ENCODE data around the gene ZC3H7B.

The ZC3H7B gene

DNA sequence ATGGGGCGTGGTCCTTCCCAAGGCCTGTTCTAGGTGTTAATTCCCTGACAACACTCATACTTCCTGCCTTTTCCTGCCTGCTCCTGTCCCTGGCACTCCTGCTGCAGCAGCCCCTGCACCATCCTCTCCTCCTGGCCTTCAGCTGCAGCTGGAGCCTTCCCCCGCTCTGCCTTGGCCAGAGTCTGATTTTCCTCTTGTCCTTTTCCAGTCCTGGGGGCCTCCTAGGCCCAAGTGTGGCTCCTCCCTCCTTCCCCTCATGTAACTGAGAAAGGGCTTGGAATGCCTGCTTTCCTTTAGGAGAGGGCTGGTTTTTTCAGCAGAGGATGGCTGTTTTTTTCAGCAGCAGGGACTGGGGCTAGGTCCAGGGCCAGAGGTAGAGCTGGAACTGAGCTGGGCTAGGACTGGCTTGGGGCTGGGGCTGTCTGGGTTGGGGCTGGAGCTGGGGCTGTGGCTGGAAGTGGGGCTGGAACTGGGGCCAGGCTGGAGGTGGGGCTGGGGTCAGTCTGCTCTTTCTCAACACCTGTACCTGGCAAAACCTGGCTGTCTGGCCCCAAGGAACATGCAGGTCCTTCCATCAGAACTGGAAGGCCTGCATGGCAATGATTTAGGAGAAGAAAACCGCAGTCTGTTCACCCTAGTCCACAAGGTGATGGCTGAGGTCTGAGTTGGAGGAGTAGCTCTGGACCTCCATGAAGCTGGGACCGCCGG is 23.6 kb downstream of the ZC3H7B start:
- no peak for DNase-seq (ENCODE audit: low spot score in 2 of 2)
- H3K4me3 ChIP-seq: no peak overlapping the region
- in situ Hi-C loops (cut with MboI; ENCODE audit: low sequenced_read_pairs): no loop called here
- H3K4me1 ChIP-seq: no peaks in the 10 kb centered on the region
- H3K27me3 ChIP-seq (ENCODE audit: low read depth): no peaks in the 10 kb centered on the region
- H3K9me3 ChIP-seq: no peaks in the 10 kb centered on the region
- H3K36me3 ChIP-seq (replicated peaks): peaks cover 39% of the 10 kb centered on the region

DNA sequence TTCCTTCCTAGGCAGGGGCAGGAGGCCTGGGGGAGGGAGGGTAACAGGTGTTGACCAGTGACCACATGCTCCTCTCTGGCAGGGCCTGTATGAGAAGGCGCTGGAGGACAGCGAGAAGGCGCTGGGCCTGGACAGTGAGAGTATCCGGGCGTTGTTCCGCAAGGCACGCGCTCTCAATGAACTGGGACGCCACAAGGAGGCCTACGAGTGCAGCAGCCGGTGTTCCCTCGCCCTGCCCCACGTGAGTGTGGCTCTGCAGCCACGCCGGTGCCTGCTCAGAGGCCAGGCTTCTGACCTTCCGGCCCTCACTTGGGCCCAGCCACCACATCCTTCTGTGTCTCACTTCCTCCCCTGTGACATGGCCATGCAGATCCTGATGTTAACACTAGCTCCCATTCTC is 25.8 kb downstream of the ZC3H7B start:
- no peak overlapping the region for H3K4me3 ChIP-seq
- in situ Hi-C loops (cut with MboI; ENCODE audit: low sequenced_read_pairs): no loop called here
- H3K4me1 ChIP-seq: no peaks in the 10 kb centered on the region
- no peaks in the 10 kb centered on the region for H3K27me3 ChIP-seq (ENCODE audit: low read depth)
- no peak for DNase-seq (ENCODE audit: low spot score in 2 of 2)
- no peaks in the 10 kb centered on the region for H3K9me3 ChIP-seq
- peaks cover 52% of the 10 kb centered on the region for H3K36me3 ChIP-seq (replicated peaks)

DNA sequence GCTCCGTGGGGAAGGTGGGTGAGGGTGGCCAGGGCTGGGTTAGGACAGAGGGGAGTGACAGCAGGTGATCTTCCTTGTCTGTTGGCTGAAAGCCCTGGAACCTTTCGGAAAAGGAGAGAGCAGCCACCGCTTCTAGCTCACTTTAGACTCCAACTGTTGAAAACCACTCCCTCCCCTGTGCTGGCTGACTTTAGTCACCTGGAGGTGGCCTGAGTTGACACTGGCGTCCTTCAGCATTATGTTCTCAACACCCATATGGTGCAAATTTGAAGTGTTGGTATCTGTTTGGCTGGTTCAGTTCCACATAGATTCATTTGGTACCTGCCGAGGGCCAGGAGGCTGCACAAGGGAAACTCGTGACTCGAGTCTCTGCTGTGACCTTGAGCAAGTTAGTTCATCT is 28.8 kb downstream of the ZC3H7B start:
- no peak overlapping the region for H3K4me3 ChIP-seq
- no peaks in the 10 kb centered on the region for H3K9me3 ChIP-seq
- no peaks in the 10 kb centered on the region for H3K4me1 ChIP-seq
- no peaks in the 10 kb centered on the region for H3K27me3 ChIP-seq (ENCODE audit: low read depth)
- in situ Hi-C loops (cut with MboI; ENCODE audit: low sequenced_read_pairs): no loop called here
- no peak for DNase-seq (ENCODE audit: low spot score in 2 of 2)
- H3K36me3 ChIP-seq (replicated peaks): peaks cover 66% of the 10 kb centered on the region

DNA sequence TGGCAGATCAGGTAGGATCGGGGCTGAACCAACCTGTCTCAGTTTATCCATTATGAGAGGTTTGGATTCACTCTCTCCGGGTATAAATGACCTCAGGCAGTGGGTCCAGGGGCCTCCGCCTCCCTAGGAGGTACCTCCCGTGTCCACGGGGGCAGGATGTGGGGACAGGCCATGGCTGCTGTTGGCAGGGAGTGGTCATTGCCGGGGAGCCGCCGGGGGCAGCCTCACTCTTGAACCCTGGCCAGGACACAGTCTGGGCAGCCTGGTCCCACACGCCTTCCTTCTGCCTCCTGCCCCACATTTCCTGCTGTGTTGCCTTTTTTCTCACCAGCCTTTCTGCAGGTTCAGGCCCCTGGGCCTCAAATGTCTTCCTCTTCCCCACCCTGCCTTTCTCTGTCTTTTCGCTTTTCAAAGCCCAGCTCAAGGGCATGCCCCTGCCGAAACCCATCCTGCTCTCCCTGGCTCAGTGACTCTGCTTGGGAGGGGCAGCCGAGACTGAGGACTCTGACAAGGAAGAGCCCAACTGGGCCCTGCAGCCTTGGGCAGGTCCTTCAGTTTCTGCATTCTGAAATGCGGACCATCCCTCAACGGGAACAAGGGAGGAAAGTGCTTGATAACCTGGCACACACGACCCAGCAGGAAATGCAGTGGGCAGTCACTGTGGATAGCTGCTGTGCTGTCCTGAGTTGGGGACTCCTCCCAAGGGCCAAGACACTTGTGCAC is 31.1 kb downstream of the ZC3H7B start:
- DNase-seq (ENCODE audit: low spot score in 2 of 2): no peak
- in situ Hi-C loops (cut with MboI; ENCODE audit: low sequenced_read_pairs): no loop called here
- H3K4me1 ChIP-seq: no peaks in the 10 kb centered on the region
- H3K9me3 ChIP-seq: no peaks in the 10 kb centered on the region
- H3K27me3 ChIP-seq (ENCODE audit: low read depth): no peaks in the 10 kb centered on the region
- peaks cover 60% of the 10 kb centered on the region for H3K36me3 ChIP-seq (replicated peaks)
- no peak overlapping the region for H3K4me3 ChIP-seq

GRCh38 chr22:41333806-41334205 is 32.5 kb downstream of the ZC3H7B start:
- Histone ChIP-seq H3K4me1 (no peaks in the 10 kb centered on the region), H3K27me3 (ENCODE audit: low read depth) (no peaks in the 10 kb centered on the region), H3K4me3 (no peak overlapping the region), H3K9me3 (no peaks in the 10 kb centered on the region), H3K36me3 (replicated peaks) (peaks cover 46% of the 10 kb centered on the region)
- DNase-seq (ENCODE audit: low spot score in 2 of 2): no peak
- in situ Hi-C loops (cut with MboI; ENCODE audit: low sequenced_read_pairs): no loop called here

DNA sequence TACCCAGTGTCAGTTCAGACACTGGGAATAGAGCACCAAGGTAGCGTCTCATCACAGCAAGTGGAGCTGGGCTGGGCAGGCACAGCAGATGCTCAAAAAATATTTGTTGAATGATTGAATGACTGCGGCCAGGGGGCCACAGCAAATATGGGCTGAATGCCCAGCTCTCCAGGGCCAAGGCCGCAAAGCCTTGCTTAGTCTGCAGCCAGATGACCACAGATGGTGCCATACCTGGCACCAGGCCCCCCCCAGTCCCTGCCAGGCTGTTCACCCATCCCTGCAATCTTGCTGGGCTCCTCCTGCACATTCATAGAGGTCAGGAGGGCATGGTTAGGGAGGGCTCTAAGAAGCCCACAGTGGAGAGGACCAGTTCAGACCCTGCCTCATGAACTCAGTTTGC is 32.9 kb downstream of the ZC3H7B start:
- no peaks in the 10 kb centered on the region for H3K9me3 ChIP-seq
- peaks cover 46% of the 10 kb centered on the region for H3K36me3 ChIP-seq (replicated peaks)
- in situ Hi-C loops (cut with MboI; ENCODE audit: low sequenced_read_pairs): no loop called here
- no peaks in the 10 kb centered on the region for H3K27me3 ChIP-seq (ENCODE audit: low read depth)
- no peak overlapping the region for H3K4me3 ChIP-seq
- DNase-seq (ENCODE audit: low spot score in 2 of 2): no peak
- H3K4me1 ChIP-seq: no peaks in the 10 kb centered on the region

DNA sequence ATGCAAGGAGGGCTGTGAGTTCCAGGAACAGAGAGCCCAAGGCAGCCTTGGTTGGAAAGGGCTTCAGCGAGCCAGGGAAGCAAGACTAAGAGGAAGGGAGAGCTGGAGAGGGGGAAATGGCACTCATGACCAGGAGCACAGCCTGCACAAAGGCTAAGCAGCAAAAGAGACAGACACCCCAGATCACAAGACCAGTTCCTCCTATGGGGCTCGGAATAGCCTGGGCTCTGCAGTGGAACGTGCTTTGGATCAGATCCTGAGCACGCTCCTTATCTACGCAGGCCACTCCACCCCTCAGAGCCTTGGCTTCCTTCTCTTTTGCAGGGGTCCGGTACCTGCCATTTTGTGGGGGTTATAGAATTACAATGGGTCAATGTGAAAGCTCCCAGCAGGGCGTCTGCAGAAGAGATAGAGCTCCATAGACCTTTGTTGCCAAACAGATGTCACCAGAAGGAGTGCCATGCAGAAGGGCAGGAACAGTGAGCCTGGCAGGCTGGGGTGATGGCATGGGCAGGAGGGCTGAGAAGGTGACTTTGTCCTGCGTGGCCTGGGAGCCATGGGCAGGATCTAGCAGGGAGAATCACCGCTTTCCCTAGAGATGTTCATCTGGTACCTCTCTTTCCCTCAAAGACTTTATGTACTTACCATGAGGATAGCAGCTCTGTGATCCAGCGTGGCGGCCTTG is 33.8 kb downstream of the ZC3H7B start:
- Histone ChIP-seq H3K27me3 (ENCODE audit: low read depth) (no peaks in the 10 kb centered on the region), H3K4me3 (no peak overlapping the region), H3K36me3 (replicated peaks) (peaks cover 37% of the 10 kb centered on the region), H3K4me1 (no peaks in the 10 kb centered on the region), H3K9me3 (no peaks in the 10 kb centered on the region)
- in situ Hi-C loops (cut with MboI; ENCODE audit: low sequenced_read_pairs): no loop called here
- no peak for DNase-seq (ENCODE audit: low spot score in 2 of 2)

- H3K36me3 ChIP-seq (replicated peaks): peaks cover 29% of the 10 kb centered on the region
- H3K4me1 ChIP-seq: no peaks in the 10 kb centered on the region
- no peak overlapping the region for H3K4me3 ChIP-seq
- H3K9me3 ChIP-seq: no peaks in the 10 kb centered on the region
- no peak for DNase-seq (ENCODE audit: low spot score in 2 of 2)
- in situ Hi-C loops (cut with MboI; ENCODE audit: low sequenced_read_pairs): no loop called here
- H3K27me3 ChIP-seq (ENCODE audit: low read depth): no peaks in the 10 kb centered on the region
Measured at GRCh38 chr22:41338614-41339212, 37.4 kb downstream of the ZC3H7B start.

DNA sequence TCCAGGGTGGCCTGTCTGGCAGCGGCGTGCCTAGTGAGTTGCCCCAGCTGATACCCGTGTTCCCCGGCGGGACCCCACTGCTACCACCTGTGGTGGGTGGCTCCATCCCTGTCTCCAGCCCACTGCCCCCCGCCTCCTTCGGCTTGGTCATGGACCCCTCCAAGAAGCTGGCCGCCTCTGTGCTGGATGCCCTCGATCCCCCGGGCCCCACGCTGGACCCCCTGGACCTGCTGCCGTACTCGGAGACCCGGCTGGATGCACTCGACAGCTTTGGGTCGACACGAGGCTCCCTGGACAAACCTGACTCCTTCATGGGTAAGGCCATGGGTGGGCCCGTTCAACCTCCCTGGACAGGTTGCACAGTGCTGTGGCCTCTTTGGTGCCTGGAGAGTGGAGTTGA is 38.5 kb downstream of the ZC3H7B start:
- Histone ChIP-seq H3K4me3 (no peak overlapping the region), H3K9me3 (no peaks in the 10 kb centered on the region), H3K27me3 (ENCODE audit: low read depth) (no peaks in the 10 kb centered on the region), H3K36me3 (replicated peaks) (peaks cover 29% of the 10 kb centered on the region), H3K4me1 (no peaks in the 10 kb centered on the region)
- no peak for DNase-seq (ENCODE audit: low spot score in 2 of 2)
- in situ Hi-C loops (cut with MboI; ENCODE audit: low sequenced_read_pairs): no loop called here

GRCh38 chr22:41340357-41340756 is 39.0 kb downstream of the ZC3H7B start:
- DNase-seq (ENCODE audit: low spot score in 2 of 2): no peak
- Histone ChIP-seq H3K4me3 (no peak overlapping the region), H3K27me3 (ENCODE audit: low read depth) (no peaks in the 10 kb centered on the region), H3K36me3 (replicated peaks) (peaks cover 33% of the 10 kb centered on the region), H3K4me1 (no peaks in the 10 kb centered on the region), H3K9me3 (no peaks in the 10 kb centered on the region)
- in situ Hi-C loops (cut with MboI; ENCODE audit: low sequenced_read_pairs): no loop called here

DNA sequence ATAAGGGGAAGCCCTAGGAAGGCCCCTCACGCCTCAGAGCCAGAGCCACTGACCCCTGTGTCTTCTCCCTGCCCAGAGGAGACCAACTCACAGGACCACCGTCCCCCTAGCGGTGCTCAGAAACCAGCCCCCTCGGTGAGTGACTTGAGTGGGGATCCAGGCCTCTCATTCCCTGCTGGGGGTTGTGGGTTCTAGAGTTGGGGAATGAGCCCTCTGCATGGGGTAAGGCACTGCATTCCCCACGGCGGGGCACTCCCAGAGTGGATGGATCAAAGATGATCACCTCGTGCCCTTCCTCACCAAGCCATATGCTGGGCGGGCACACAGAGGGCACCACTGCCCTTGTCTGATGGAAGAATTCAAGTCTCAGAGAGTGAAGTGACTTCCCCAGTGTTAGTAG is 39.7 kb downstream of the ZC3H7B start:
- DNase-seq (ENCODE audit: low spot score in 2 of 2): no peak
- Histone ChIP-seq H3K4me1 (no peaks in the 10 kb centered on the region), H3K36me3 (replicated peaks) (peaks cover 30% of the 10 kb centered on the region), H3K4me3 (no peak overlapping the region), H3K27me3 (ENCODE audit: low read depth) (no peaks in the 10 kb centered on the region), H3K9me3 (no peaks in the 10 kb centered on the region)
- in situ Hi-C loops (cut with MboI; ENCODE audit: low sequenced_read_pairs): no loop called here

GRCh38 chr22:41341990-41342389 is 40.7 kb downstream of the ZC3H7B start:
- H3K4me3 ChIP-seq: no peak overlapping the region
- H3K27me3 ChIP-seq (ENCODE audit: low read depth): no peaks in the 10 kb centered on the region
- peaks cover 37% of the 10 kb centered on the region for H3K36me3 ChIP-seq (replicated peaks)
- in situ Hi-C loops (cut with MboI; ENCODE audit: low sequenced_read_pairs): no loop called here
- no peaks in the 10 kb centered on the region for H3K4me1 ChIP-seq
- no peaks in the 10 kb centered on the region for H3K9me3 ChIP-seq
- DNase-seq (ENCODE audit: low spot score in 2 of 2): no peak

GRCh38 chr22:41343300-41343699 is 42.0 kb downstream of the ZC3H7B start:
- no peaks in the 10 kb centered on the region for H3K27me3 ChIP-seq (ENCODE audit: low read depth)
- no peak for DNase-seq (ENCODE audit: low spot score in 2 of 2)
- no peaks in the 10 kb centered on the region for H3K4me1 ChIP-seq
- H3K4me3 ChIP-seq: no peak overlapping the region
- in situ Hi-C loops (cut with MboI; ENCODE audit: low sequenced_read_pairs): no loop called here
- H3K9me3 ChIP-seq: no peaks in the 10 kb centered on the region
- peaks cover 49% of the 10 kb centered on the region for H3K36me3 ChIP-seq (replicated peaks)

- Histone ChIP-seq H3K4me1 (no peaks in the 10 kb centered on the region), H3K36me3 (replicated peaks) (peaks cover 53% of the 10 kb centered on the region), H3K27me3 (ENCODE audit: low read depth) (no peaks in the 10 kb centered on the region), H3K4me3 (no peak overlapping the region), H3K9me3 (no peaks in the 10 kb centered on the region)
- DNase-seq (ENCODE audit: low spot score in 2 of 2): no peak
- in situ Hi-C loops (cut with MboI; ENCODE audit: low sequenced_read_pairs): no loop called here
Measured at GRCh38 chr22:41343717-41344116, 42.4 kb downstream of the ZC3H7B start.

Data from HAP-1 (cell line).